Astrocyte of the cerebellum (primary cell): ENCODE data around the gene SH3RF3.

Experiments
- DNase-seq: peaks from one replicate; pipeline ENCODE4 v3.0.0-alpha.2; 2011; ENCODE audit warnings: low read depth
- H3K4me3 ChIP-seq: 2 replicates; pipeline ENCODE4 v1.5.1; 2011; ENCODE audit warnings: mild to moderate bottlenecking, low read depth, low read length, moderate library complexity
- in situ Hi-C: cut with HindIII; loops from 2 replicates; pipeline ENCODE4 v1.10.0; 2017; ENCODE audit warnings: low sequenced_read_pairs
- TF ChIP-seq, protein P1 (sequence below): IDR thresholded peaks from 2 replicates; pipeline ENCODE4 v1.5.1; 2012; ENCODE audit warnings: low read length, low read depth, moderate library complexity, mild to moderate bottlenecking; ENCODE audit errors: missing control alignments

SH3RF3 gene

DNA sequence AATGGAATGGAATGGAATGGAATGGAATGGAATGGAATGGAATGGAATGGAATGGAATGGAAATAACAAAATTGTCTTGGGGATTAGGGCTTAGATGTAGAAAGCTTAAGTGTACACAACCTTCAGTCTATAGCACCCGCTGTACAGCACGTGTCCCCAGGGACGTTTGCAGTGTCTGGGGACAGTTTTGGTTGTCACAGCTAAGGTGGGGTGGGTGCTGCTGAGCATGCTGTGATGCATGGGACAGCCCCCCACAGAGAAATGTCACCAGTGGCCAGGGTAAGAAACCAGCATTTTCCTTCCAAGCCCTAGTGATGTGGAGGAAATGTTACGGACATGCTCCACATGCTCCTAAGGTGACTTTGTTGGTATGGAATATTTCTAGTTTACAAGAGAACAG, 70.8 kb downstream of the SH3RF3 start:
- in situ Hi-C loops = no loop called here

DNA sequence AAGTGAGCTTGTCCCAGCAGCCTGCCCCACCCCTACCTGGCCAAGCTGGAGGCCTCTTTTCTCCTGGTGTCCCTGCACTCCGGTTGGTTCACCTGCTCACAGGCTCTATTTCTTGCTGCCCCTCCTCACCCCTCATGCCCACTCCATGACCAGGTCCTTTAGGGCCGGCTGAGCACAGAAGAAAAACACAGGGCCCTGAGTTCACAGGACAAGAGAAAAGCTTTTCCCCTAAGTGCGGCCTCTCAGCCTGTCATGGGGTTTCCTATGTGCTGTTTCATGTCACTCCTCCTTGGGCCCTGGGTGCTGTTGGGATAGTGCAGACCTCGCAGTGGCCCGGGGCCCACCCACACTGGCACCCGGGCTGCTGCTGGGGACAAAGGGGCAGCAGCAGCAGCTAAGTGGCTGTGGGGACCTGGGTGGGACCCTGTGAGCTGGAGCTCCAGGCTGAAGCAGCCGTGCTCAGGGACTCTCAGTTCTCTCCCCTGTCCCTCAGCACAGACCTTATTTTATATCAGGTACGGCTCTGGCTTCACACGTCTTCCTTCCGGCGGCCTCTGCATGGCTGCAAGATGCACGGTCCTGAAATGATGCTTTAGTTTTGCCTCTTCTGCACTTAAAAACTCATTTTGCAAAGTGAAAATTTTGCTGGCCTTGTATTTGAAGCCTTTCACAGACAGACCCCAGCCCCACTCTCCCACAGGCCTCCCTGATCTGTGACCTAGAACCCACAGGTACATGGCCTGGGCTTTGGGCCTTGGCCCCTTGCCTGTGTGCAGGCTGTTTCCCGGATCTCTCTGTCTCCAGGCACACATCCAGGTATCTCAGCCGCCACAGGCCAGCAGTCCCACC, 71.8 kb downstream of the SH3RF3 start:
- in situ Hi-C loops = no loop called here

More for the DNA sequence above, 70.8 kb downstream of the SH3RF3 start:
- no peak for DNase-seq
- H3K4me3 ChIP-seq = no peak overlapping the region
- TF ChIP-seq, protein P1, sequence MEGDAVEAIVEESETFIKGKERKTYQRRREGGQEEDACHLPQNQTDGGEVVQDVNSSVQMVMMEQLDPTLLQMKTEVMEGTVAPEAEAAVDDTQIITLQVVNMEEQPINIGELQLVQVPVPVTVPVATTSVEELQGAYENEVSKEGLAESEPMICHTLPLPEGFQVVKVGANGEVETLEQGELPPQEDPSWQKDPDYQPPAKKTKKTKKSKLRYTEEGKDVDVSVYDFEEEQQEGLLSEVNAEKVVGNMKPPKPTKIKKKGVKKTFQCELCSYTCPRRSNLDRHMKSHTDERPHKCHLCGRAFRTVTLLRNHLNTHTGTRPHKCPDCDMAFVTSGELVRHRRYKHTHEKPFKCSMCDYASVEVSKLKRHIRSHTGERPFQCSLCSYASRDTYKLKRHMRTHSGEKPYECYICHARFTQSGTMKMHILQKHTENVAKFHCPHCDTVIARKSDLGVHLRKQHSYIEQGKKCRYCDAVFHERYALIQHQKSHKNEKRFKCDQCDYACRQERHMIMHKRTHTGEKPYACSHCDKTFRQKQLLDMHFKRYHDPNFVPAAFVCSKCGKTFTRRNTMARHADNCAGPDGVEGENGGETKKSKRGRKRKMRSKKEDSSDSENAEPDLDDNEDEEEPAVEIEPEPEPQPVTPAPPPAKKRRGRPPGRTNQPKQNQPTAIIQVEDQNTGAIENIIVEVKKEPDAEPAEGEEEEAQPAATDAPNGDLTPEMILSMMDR = no peak

DNA sequence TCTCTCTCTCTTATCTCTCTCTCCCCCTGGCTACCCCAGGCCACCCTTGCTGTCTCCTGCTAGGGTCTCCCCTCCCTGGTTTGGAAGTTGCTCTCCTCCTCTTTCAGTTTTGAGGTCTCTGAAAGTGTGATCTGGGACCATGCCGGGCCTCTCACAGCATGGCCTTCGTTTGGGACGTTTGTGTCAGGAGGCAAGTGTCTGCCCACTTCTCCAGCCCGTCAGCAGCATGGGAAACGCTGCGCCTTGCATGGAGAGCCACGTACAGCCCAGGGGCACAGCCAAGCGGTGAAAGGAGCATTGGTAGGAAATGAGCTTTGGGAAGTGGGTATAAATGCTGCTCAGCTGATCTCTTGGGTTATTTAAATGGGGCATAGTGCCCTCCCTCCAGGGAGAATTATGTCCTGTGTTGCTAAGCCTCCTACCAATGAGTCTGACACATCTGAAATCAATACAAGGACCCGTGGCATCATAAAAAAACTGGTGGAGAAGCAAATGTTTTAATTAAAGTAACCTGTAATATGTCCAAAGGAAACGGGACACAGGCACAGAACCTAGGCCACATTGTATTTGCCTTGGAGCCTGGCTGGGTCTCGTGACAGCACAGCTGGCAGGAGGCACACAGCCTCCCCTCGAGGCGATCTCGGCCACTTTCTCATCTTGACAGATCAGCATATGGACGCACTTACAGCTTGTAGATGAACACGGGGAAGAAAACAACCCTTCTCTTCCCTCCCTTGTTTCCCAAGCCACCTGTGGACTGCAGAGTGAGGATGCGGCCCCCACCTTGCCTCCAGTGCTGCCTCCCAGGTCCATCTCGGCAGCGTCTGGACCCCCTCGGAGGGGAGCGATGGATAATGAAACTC, 72.7 kb downstream of the SH3RF3 start:
- in situ Hi-C loops = no loop called here
- no peak for DNase-seq
- TF ChIP-seq, protein P1 = no peak
- H3K4me3 ChIP-seq = no peak overlapping the region

More for the DNA sequence above, 71.8 kb downstream of the SH3RF3 start:
- H3K4me3 ChIP-seq = no peak overlapping the region
- TF ChIP-seq, protein P1 = no peak
- no peak for DNase-seq

DNA sequence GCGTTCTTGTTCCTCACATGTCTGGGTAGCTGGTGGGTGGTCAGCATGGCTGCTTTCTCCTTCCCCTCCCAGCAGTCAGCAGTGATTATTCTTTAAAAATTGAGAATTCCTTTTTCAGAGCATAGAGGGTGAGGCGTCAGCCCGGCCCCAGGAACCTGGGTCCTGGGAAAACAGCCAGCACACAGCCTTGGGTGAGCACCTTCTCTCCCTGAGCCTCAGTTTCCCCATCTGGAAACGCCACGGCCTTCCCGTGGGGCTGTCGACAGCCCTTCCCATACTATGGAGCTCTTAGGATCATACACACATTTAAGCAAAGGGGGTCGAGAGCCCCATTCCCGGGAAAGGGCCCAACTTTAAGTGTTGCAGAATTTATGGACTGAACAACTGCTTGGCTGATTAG, 73.5 kb downstream of the SH3RF3 start:
- in situ Hi-C loops = no loop called here
- TF ChIP-seq, protein P1 = no peak
- no peak for DNase-seq

DNA sequence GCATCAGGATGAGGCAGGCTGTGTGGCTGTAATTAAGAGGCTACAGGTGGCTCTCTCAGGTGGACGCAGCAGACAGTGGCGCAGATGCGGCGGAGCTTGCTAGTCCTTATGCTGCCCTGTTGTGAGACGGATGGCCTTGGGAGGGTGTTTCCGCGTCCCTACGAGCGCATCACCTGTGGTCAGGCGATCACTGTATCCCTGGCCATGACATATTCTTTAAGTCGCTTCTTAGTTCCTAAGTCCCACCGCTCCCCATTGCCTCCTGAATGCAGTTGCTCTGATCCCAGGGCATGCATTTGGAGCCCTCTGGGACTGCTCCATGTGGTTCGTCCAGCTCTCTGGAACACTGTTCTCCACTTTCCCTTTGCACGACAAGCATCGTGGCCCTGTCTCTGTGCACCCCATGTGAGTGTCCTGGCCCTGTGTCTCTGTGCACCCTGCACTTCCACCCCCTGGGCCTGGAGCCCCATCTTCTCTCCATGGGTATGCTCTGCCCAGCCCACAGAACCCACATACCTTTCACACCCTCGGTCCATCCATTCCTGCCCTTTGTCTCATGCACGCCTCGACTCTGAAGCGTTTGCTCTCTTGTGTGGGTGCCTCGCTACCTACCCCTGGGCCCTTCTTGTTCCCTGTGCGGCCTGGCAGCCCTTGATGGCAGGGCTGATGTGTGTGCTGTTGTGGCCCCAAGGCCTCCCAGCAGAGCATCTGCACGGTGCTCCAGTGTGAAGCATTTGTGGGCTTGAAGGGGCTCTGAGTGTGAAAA, 74.4 kb downstream of the SH3RF3 start:
- H3K4me3 ChIP-seq = no peak overlapping the region
- DNase-seq = no peak
- TF ChIP-seq, protein P1 = no peak
- in situ Hi-C loops = no loop called here

More for the DNA sequence above, 73.5 kb downstream of the SH3RF3 start:
- no peak overlapping the region for H3K4me3 ChIP-seq

DNA sequence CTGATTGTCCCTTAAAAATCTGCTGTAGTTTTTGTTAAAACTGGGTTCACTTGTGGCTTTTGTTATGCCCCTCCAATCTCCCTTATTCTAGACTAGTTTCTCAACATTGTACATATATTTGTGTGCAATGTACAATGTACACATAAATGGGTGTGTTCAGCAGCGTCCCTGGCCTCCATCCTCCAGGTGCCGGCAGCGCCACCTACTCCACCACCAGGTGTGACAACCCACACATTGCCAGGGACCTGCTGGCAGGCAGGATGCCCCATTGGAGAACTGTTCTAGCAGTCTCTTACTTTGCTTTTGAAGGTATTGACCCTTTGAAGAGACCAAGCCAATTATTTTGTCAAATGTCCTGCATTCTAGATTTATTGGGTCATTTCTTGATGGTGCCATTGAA, 75.4 kb downstream of the SH3RF3 start:
- H3K4me3 ChIP-seq = no peak overlapping the region
- TF ChIP-seq, protein P1 = no peak
- in situ Hi-C loops = no loop called here
- DNase-seq = no peak
